HG03342 (cell line): ENCODE measurements around the gene GNAT1.

Experiments used
- ATAC-seq: cut with Tn5 transposase; IDR thresholded peaks from one replicate; pipeline ENCODE4 v1.9.1; 2021; ENCODE audit warnings: mild to moderate bottlenecking, moderate library complexity; ENCODE audit not compliant: unreplicated experiment

The GNAT1 gene

GRCh38 chr3:50162034-50162883 lies 29.2 kb upstream of the GNAT1 start:
- ATAC-seq, result no peak

- no peak for ATAC-seq
Observed at GRCh38 chr3:50163572-50164455, 27.6 kb upstream of the GNAT1 start.

- ATAC-seq, result no peak
Observed at GRCh38 chr3:50164481-50164880, 26.9 kb upstream of the GNAT1 start.

GRCh38 chr3:50164984-50165909 lies 26.2 kb upstream of the GNAT1 start:
- no peak for ATAC-seq

- ATAC-seq, result no peak
Observed at GRCh38 chr3:50165910-50166538, 25.4 kb upstream of the GNAT1 start.

GRCh38 chr3:50166620-50167019 lies 24.8 kb upstream of the GNAT1 start:
- no peak for ATAC-seq

- no peak for ATAC-seq
Observed at GRCh38 chr3:50167069-50167840, 24.2 kb upstream of the GNAT1 start.

GRCh38 chr3:50167841-50168209 lies 23.6 kb upstream of the GNAT1 start:
- ATAC-seq, result no peak

GRCh38 chr3:50168388-50168787 lies 23.0 kb upstream of the GNAT1 start:
- ATAC-seq, result no peak

- no peak for ATAC-seq
Observed at GRCh38 chr3:50168791-50169190, 22.6 kb upstream of the GNAT1 start.

GRCh38 chr3:50169232-50169832 lies 22.1 kb upstream of the GNAT1 start:
- no peak for ATAC-seq

- no peak for ATAC-seq
Observed at GRCh38 chr3:50169858-50170257, 21.6 kb upstream of the GNAT1 start.

- no peak for ATAC-seq
Observed at GRCh38 chr3:50170689-50171088, 20.7 kb upstream of the GNAT1 start.

- ATAC-seq, result no peak
Observed at GRCh38 chr3:50171540-50172301, 19.7 kb upstream of the GNAT1 start.

- no peak for ATAC-seq
Observed at GRCh38 chr3:50172626-50173220, 18.7 kb upstream of the GNAT1 start.

GRCh38 chr3:50173685-50174516 lies 17.5 kb upstream of the GNAT1 start:
- no peak for ATAC-seq

- no peak for ATAC-seq
Observed at GRCh38 chr3:50174517-50174895, 16.9 kb upstream of the GNAT1 start.
